GM18499 (cell line): ENCODE data around the gene RPL4.
"Not testable (repeated sequence)": the region's sequence is repeated elsewhere in the genome, so short reads cannot be mapped to it uniquely, and the experiment has no call there.

ENCODE experiments used
- ATAC-seq: cut with Tn5 transposase; IDR thresholded peaks from one replicate; pipeline ENCODE4 v1.9.1; 2021; ENCODE audit warnings: moderate number of reproducible peaks; ENCODE audit not compliant: insufficient read depth, unreplicated experiment

Gene RPL4

GRCh38 chr15:66494262-66494661 is 10.4 kb downstream of the RPL4 start:
- ATAC-seq: no peak

- ATAC-seq: no peak
These were observed 12.8 kb downstream of the RPL4 start for GRCh38 chr15:66491846-66492245.

- no peak for ATAC-seq
These were observed 15.4 kb downstream of the RPL4 start for GRCh38 chr15:66489179-66489791.

DNA sequence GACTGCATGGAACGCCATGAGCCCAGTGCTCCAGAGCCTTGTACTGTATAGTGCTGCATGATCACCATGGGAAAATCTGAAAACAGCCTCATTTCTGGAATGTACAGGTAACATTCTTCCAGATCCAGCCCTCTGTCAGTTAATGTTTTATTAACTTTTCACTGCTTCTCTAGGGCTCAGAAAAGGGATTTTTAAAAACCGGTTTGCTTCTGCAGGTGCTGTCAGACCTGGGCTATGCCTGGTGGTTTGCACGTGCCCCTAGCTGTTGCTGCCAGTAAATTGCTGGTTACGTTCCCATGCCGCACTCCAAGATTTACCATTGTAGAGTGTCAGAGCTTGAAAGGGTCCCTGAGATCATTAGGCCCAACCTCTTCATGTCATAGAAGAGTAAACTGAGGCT is 16.1 kb downstream of the RPL4 start:
- no peak for ATAC-seq

DNA sequence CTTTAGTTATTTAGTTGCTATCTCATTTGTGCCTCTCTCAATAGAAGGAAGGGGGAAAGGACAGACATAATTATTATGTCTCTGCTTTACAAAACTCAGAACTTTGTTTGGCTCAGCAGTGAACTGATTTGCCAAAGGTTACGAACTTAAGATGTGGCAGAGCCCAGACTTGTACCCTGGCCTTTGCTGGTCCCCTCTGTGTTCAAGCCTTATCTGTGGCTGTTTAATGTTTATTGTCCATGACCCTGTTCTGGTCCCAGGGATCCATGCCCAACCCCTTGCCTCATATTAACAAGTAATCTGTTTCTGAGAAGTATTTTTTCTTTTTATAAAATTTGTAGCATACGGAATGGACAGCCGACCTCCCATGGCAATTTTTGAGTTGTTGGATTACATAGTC is 17.8 kb downstream of the RPL4 start:
- ATAC-seq: no peak

GRCh38 chr15:66484539-66485112 is 20.0 kb downstream of the RPL4 start:
- no peak for ATAC-seq

GRCh38 chr15:66483131-66483566 is 21.5 kb downstream of the RPL4 start:
- no peak for ATAC-seq

GRCh38 chr15:66482539-66482938 is 22.1 kb downstream of the RPL4 start:
- ATAC-seq: no peak

GRCh38 chr15:66481107-66481856 is 23.4 kb downstream of the RPL4 start:
- no peak for ATAC-seq

DNA sequence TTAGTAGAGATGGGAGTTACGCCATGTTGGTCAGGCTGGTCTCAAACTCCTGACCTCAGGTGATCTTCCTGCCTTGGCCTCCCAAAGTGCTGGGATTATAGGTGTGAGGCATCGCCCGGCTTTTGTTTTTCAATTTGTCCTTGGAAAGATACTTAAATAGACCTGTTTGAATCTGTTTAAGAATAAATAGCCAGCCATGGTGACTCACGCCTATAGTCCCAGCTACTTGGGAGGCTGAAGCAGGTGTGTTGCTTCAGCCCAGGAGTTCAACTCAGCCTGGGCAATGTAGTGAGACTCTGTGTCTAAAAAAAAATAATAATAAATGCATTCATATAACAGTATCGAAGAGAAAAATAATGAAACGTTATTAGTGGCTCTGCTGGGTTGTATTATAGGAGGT is 24.4 kb downstream of the RPL4 start:
- no peak for ATAC-seq

DNA sequence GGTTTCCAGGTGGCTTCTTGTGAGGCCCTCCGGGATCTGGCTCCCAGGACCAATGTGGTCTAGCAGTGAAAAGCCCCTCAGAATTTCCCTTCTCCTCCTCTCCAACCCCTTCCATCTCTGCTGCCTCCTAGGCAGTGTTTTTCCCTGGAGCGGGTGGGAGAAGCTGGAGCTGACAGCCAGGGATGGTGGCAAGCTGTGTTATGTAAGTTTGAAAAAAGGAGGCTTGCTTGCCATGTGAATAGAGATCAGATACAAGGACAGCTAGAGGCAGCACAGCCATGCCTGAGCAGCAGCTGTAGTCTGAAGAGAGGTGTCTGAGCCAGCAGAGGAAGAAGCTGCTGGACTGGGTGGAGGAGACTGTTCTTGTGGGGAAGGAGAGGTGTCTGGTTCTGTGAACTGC is 27.6 kb downstream of the RPL4 start:
- ATAC-seq: no peak

DNA sequence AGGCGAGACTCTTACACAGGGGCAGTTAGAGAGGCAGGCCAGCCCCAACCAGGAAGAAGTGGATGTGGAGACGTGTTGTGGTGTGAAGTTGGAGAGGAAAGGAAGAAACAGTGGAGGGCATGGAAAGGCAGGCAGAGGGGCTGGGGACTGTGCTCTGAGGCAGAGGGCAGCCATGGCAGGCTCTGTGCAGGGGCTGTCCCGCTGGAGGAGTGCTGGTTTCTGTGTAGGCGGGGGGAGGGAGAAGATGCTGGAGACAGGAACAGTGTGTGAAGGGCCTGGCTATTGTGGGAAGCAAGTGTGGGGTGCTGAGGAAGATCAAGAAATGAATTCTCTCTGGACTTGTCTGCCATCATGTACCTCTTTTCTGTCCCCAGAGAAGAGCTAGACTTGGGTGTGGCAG is 28.1 kb downstream of the RPL4 start:
- no peak for ATAC-seq

DNA sequence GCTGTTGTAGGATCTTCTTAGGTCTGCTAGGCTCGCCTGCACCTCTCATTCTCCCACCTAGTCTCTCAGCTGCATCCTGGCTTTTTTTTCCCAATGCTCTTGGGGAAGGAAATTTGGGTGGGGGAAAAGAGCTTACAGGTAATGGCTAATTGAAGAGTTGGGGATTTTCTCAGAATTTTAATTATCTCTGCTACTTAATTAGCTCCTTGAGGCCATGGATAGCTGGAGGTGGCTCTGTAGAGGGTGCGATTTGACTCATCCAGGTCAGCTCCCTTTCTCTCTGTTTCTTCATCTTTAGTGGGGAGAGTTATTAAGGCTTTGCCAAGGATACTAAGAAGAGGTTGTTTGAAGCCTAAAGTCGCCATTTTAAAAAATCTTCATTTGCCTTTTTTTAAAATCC is 29.7 kb downstream of the RPL4 start:
- no peak for ATAC-seq

DNA sequence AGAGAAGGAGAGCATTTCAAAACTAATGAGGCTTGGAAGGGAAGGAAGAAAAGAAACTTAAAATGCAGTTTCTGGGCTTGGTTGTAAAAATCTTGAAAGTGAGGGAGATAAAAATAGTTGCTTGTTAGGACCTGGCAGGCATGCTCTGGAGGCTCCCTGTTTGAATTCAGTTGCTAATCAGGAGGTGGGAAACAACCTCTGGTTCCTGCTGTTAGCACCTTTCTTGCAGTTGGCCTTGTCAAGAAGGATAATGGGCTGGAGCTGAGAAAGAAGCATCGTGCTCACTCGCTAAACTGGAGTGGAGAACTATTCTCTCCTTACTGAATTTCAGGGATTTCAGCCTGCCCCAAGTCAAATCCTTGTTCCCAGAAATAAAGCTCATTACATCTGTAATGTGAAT is 30.5 kb downstream of the RPL4 start:
- no peak for ATAC-seq

DNA sequence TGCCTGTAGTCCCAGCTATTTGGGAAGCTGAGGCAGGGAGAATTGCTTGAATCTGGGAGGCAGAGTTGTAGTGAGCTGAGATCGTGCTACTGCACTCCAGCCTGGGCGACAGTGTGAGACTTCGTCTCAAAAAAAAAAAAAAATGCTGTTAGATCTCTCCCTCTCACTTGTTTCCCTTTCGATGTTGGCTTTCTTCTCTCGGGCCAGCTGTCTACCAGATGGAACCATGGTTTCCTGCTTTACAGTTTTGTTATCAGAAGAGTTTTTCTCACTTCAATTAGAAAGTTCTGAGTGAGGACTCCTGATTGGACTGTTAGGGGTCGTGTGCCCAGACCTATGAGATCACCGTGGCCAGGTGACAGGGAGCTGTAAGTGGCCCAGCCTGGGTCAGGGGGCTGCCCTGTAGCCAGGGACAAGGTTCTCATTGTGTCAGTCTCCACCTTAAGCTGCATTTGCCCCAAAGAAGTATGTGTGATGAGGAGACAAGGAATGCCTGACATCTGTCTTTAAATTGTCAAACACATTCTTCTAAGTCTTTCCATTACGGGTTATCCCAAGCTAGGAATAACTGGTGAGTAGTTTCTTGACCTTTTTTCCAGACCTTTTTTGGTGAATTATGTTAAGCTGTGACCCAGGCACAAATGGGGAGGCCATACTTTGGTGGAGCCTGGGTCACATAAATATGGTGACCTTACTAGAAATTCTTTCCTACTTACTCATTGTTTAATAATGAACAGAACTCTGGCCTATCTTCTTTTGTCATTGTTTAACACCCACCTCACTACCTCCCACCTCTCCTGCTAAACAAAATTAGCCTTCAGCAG is 32.3 kb downstream of the RPL4 start:
- no peak for ATAC-seq

GRCh38 chr15:66470825-66471224 is 33.8 kb downstream of the RPL4 start:
- ATAC-seq: not testable (repeated sequence)

GRCh38 chr15:66467162-66468040 is 37.3 kb downstream of the RPL4 start:
- not testable (repeated sequence) for ATAC-seq

GRCh38 chr15:66465294-66465693 is 39.4 kb downstream of the RPL4 start:
- ATAC-seq: not testable (repeated sequence)

- no peak for ATAC-seq
These were observed 42.0 kb downstream of the RPL4 start for GRCh38 chr15:66462627-66463026.

DNA sequence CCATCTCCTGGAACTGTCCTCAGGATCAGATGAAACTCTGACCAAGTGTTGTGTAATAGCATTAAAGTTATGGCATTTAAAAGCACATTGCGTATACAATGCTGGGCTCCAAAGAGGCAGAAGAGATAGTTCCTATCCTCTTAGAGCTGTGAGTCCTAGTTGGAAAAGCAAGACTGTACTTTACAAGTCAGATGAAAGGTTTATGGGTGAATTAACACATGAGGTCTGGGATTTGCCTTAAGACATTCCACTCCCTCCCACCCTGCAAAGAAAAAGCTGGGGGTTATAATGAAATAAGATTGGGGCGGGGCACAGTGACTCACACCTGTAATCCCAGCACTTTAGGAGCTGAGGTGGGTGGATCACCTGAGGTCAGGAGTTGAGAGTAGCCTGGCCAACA is 42.7 kb downstream of the RPL4 start:
- ATAC-seq: no peak
